Endothelial cell of umbilical vein (primary cell): ENCODE results near the gene WDFY2. TPM values are rescaled to one million over a fixed set of nuclear protein-coding genes. Genes with fewer than 3 reads are reported as not detected.

Experiments used
- BruUV-seq: library from RNA; stranded (reverse); fragments of 400-500 nt; replicated peaks from 2 replicates; lab custom pipeline; 2021; lab: Mats Ljungman, UMichigan
- CTCF ChIA-PET: fragments of 300-600, 350-600 bp; sonication (Branson Sonifier 250); formaldehyde crosslinking; loops from one replicate; lab custom pipeline; 2021; ENCODE audit warnings: antibody characterized with exemption, inconsistent platforms; lab: Charles Lee
- POLR2A ChIA-PET: fragments of 300-600, 350-600 bp; sonication (Branson Sonifier 250); formaldehyde crosslinking; loops from one replicate; lab custom pipeline; 2021; ENCODE audit warnings: antibody characterized with exemption, inconsistent platforms; lab: Charles Lee
- DNase-seq: peaks from one replicate; pipeline ENCODE4 v3.0.0-alpha.2; 2011; ENCODE audit warnings: low read depth, low spot score
- FAIRE-seq: peaks from 2 replicates; lab custom pipeline; 2011; peaks lifted over from hg19 to GRCh38; lab: Jason Lieb, UNC
- H2AFZ ChIP-seq: 2 replicates; pipeline ENCODE4 v1.6.0; 2012; ENCODE audit warnings: low read depth, low read length, control low read depth, inconsistent platforms
- H3K27ac ChIP-seq: 2 replicates; pipeline ENCODE4 v1.5.1; 2011; ENCODE audit warnings: low read depth, mild to moderate bottlenecking, control low read depth, low read length, moderate library complexity; ENCODE audit not compliant: insufficient read depth
- H3K27me3 ChIP-seq, 2 experiments: 2 replicates each; pipeline versions ENCODE4 v1.6.0 to v1.6.1; 2011; ENCODE audit warnings: low read length in 2 of 2, mixed read lengths in 1 of 2; ENCODE audit not compliant: control insufficient read depth in 2 of 2, insufficient read depth in 2 of 2
- H3K36me3 ChIP-seq, 2 experiments: 2 replicates in 1 of 2; 3 replicates in 1 of 2; pipeline ENCODE4 v1.5.1; 2011; ENCODE audit warnings: low read length in 2 of 2, mild to moderate bottlenecking in 1 of 2, moderate library complexity in 1 of 2; ENCODE audit not compliant: control insufficient read depth in 2 of 2, insufficient read depth in 2 of 2; ENCODE audit errors: extremely low read depth in 1 of 2
- H3K4me1 ChIP-seq: 3 replicates; pipeline ENCODE4 v1.5.1; 2011; ENCODE audit warnings: mild to moderate bottlenecking, low read length; ENCODE audit not compliant: control insufficient read depth, insufficient read depth; ENCODE audit errors: extremely low read depth
- H3K4me2 ChIP-seq: 2 replicates; pipeline ENCODE4 v1.6.1; 2011; ENCODE audit warnings: low read length, control low read depth, mixed read lengths; ENCODE audit not compliant: insufficient read depth
- H3K4me3 ChIP-seq, 3 experiments: fragments of 200-600 bp in 1 of 3; sonication (generic), shearing (Covaris generic) in 1 of 3; replicated peaks in 1 of 3; 2 replicates each; pipeline ENCODE4 v1.5.1; 2011 to 2016; ENCODE audit warnings: control low read depth in 3 of 3, low read length in 3 of 3, mild to moderate bottlenecking in 2 of 3, inconsistent platforms in 1 of 3, low read depth in 1 of 3, moderate library complexity in 1 of 3; ENCODE audit not compliant: insufficient read depth in 1 of 3
- H3K79me2 ChIP-seq: 2 replicates; pipeline ENCODE4 v1.6.0; 2012; ENCODE audit warnings: low read length, inconsistent platforms; ENCODE audit not compliant: control insufficient read depth, insufficient read depth
- H3K9ac ChIP-seq: replicated peaks from 2 replicates; pipeline ENCODE3; 2011; ENCODE audit warnings: low read length, control low read depth; ENCODE audit not compliant: insufficient read depth; ENCODE audit errors: extremely low read depth
- H3K9me1 ChIP-seq: replicated peaks from 3 replicates; pipeline ENCODE4 v1.6.0; 2011; ENCODE audit warnings: mild to moderate bottlenecking, low read length; ENCODE audit not compliant: control insufficient read depth, insufficient read depth; ENCODE audit errors: extremely low read depth
- H3K9me3 ChIP-seq: replicated peaks from 2 replicates; pipeline ENCODE4 v1.5.1; 2012; ENCODE audit warnings: low read length, inconsistent platforms; ENCODE audit not compliant: control insufficient read depth, insufficient read depth
- H4K20me1 ChIP-seq: replicated peaks from 2 replicates; pipeline ENCODE3; 2011; ENCODE audit warnings: mild to moderate bottlenecking, low read length; ENCODE audit not compliant: control insufficient read depth, insufficient read depth; ENCODE audit errors: extremely low read depth
- CTCF ChIP-seq, 2 donors: IDR thresholded peaks; 1 replicate in 1 of 2; 2 replicates in 1 of 2; pipeline ENCODE4 v1.5.1; 2011; ENCODE audit warnings: low read length in 2 of 2, mild to moderate bottlenecking in 2 of 2, moderate library complexity in 2 of 2, control low read depth in 1 of 2, inconsistent platforms in 1 of 2, low read depth in 1 of 2; ENCODE audit not compliant: insufficient read depth in 1 of 2; ENCODE audit errors: extremely low read depth in 1 of 2
- EZH2 ChIP-seq: IDR thresholded peaks from 2 replicates; pipeline ENCODE4 v1.6.1; 2012; ENCODE audit warnings: borderline replicate concordance, low read depth, mild to moderate bottlenecking, moderate library complexity, low read length, inconsistent platforms; ENCODE audit not compliant: severe bottlenecking
- FOS ChIP-seq: IDR thresholded peaks from 2 replicates; pipeline ENCODE4 v1.6.1; 2011; ENCODE audit warnings: mild to moderate bottlenecking, low read length, moderate library complexity, borderline replicate concordance; ENCODE audit not compliant: insufficient read depth
- GATA2 ChIP-seq: IDR thresholded peaks from 2 replicates; pipeline ENCODE4 v1.7.0; 2011; ENCODE audit warnings: low read depth, mild to moderate bottlenecking, moderate library complexity, mixed read lengths, low read length; ENCODE audit not compliant: insufficient read length, insufficient read depth
- JUN ChIP-seq: IDR thresholded peaks from 2 replicates; pipeline ENCODE4 v1.6.1; 2011; ENCODE audit warnings: borderline replicate concordance, low read depth; ENCODE audit not compliant: insufficient read length, insufficient read depth
- MAX ChIP-seq: IDR thresholded peaks from 2 replicates; pipeline ENCODE4 v1.6.1; 2011; ENCODE audit not compliant: insufficient read depth, insufficient read length
- MYC ChIP-seq: IDR thresholded peaks from one replicate; pipeline ENCODE4 v1.6.1; 2011; ENCODE audit warnings: mild to moderate bottlenecking, low read depth, low read length
- POLR2A ChIP-seq: IDR thresholded peaks from 2 replicates; pipeline ENCODE4 v1.6.1; 2012; ENCODE audit warnings: low read depth, mild to moderate bottlenecking, control low read depth, low read length
- POLR2AphosphoS5 ChIP-seq: IDR thresholded peaks from 2 replicates; pipeline ENCODE4 v1.6.1; 2012; ENCODE audit warnings: low read depth, mild to moderate bottlenecking, control low read depth, low read length, moderate library complexity; ENCODE audit not compliant: insufficient read depth
- dilution Hi-C: fragments of 300-500 bp; cut with MboI; formaldehyde crosslinking; loops from one replicate; pipeline ENCODE4 v1.15.0; 2019; ENCODE audit warnings: low sequenced_read_pairs; ENCODE audit not compliant: extremely low pct_ligation_motif_present
- intact Hi-C: fragments of 100-400 bp; cut with micrococcal nuclease; formaldehyde crosslinking; loops from one replicate; pipeline ENCODE4 v1.10.0; 2022
- polyA plus RNA-seq, 4 experiments: library from polyadenylated mRNA; depleted of rRNA in 3 of 4; stranded (reverse) in 3 of 4; unstranded in 1 of 4; fragments of >200 nt; gene quantifications; 2 replicates each; pipeline versions ENCODE4 v1.2.1 to v1.2.3, GENCODE V29; 2011 to 2012; ENCODE audit warnings: missing spikeins in 1 of 4
- total RNA-seq: library from RNA; stranded (reverse); gene quantifications from 2 replicates; pipeline ENCODE4 v1.2.3, GENCODE V29; 2021

WDFY2 gene
- total and polyA plus RNA-seq, 2 donors (not counting 3 experiments of a cell fraction or from before 2014, with no cell fraction given): 2.1 to 5.5 TPM

GRCh38 chr13:51549050-51549449, 35.2 kb upstream of the WDFY2 start:
- Histone ChIP-seq H2AFZ (no peak overlapping the region), H3K36me3 (no peaks in the 10 kb centered on the region), H4K20me1 (no peaks in the 10 kb centered on the region), H3K4me3 (no peak overlapping the region), H3K79me2 (no peaks in the 10 kb centered on the region), H3K4me1 (no peaks in the 10 kb centered on the region), H3K9me1 (no peaks in the 10 kb centered on the region), H3K27ac (no peak overlapping the region), H3K4me2 (no peak overlapping the region), H3K27me3 (peaks cover 7 to 16% of the 10 kb centered on the region in 2 experiments), H3K9me3 (no peaks in the 10 kb centered on the region), H3K9ac (no peak overlapping the region)
- dilution Hi-C loops: no loop called here
- TF ChIP-seq JUN (no peak), POLR2A (no peak), MAX (no peak), CTCF (IDR thresholded peaks at IDR 0.05; ENCODE audit: extremely low read depth in 1 of 2, insufficient read depth in 1 of 2, low read depth in 1 of 2, low read length in 2 of 2) (no peak)
- intact Hi-C loops: no loop called here
- no peak for FAIRE-seq
- no TSS peak for BruUV-seq
- no peak for DNase-seq
- ChIA-PET POLR2A (no interaction called here), CTCF (no interaction called here)

GRCh38 chr13:51549593-51549992, 34.7 kb upstream of the WDFY2 start:
- no peak overlapping the region for H3K27ac ChIP-seq
- no peak for DNase-seq
- H3K4me1 ChIP-seq: no peaks in the 10 kb centered on the region
- no TSS peak for BruUV-seq
- dilution Hi-C loops (no loop called here), intact Hi-C loops (no loop called here)
- ChIA-PET CTCF (no interaction called here), POLR2A (no interaction called here)
- no peaks in the 10 kb centered on the region for H4K20me1 ChIP-seq
- peaks cover 7 to 17% of the 10 kb centered on the region in 2 experiments for H3K27me3 ChIP-seq
- no peak for TF ChIP-seq MYC
- TF ChIP-seq MAX: no peak
- TF ChIP-seq JUN: no peak
- no peak for TF ChIP-seq FOS
- TF ChIP-seq EZH2: no peak
- TF ChIP-seq GATA2: no peak
- no peak for TF ChIP-seq POLR2AphosphoS5
- no peak for TF ChIP-seq POLR2A
- no peak for TF ChIP-seq CTCF (IDR thresholded peaks at IDR 0.05; ENCODE audit: extremely low read depth in 1 of 2, insufficient read depth in 1 of 2, low read depth in 1 of 2, low read length in 2 of 2)
- no peaks in the 10 kb centered on the region for H3K79me2 ChIP-seq
- H2AFZ ChIP-seq: no peak overlapping the region
- H3K4me2 ChIP-seq: no peak overlapping the region
- no peak overlapping the region for H3K9ac ChIP-seq
- no peak for FAIRE-seq
- H3K4me3 ChIP-seq: no peak overlapping the region
- no peaks in the 10 kb centered on the region for H3K36me3 ChIP-seq
- H3K9me3 ChIP-seq: no peaks in the 10 kb centered on the region
- H3K9me1 ChIP-seq: no peaks in the 10 kb centered on the region
